HG03064 (cell line): ENCODE measurements around the gene MEX3C.

Experiments
- ATAC-seq: cut with Tn5 transposase; IDR thresholded peaks from one replicate; pipeline ENCODE4 v1.9.1; 2021; ENCODE audit warnings: low read depth; ENCODE audit not compliant: unreplicated experiment

Gene MEX3C

GRCh38 chr18:51157215-51157614 is 40.3 kb downstream of the MEX3C start:
- no peak for ATAC-seq

- ATAC-seq: no peak
Measured at GRCh38 chr18:51154431-51155063, 42.9 kb downstream of the MEX3C start.

DNA sequence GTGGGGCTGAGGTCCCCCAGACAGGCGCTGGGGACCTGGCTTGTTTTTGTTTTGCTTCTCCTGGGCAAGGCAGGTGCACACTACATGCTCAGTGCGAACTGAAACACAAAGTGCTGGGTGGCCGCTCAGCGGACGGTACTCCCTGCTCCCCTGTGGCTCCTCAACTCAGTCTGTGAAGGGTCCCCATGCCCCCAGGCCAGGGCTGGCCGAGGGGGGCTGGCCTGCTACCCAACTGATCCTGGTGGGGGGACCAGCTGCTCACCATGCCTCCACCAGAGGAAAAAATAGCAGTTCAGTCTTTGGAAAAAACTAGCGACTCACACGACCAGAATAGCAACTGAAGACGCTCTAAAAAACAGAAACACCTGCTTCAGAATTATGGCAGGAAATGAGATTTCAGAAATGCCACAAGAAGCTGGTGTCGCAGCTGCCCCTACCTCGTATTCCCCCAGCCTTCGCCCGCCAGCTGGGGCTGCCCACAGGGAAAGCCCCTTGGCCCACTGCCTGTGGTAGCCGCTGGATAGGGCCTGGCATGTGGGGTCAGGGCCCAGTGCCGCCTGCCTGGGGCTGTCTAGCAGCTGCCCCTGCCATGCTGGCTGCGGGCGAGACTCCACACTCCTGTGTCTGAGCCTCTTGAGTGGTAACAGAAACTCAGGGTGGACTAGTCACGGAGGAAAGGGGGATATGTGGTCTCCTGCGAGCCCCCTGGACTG is 43.7 kb downstream of the MEX3C start:
- peak; percentile 67 for ATAC-seq

- ATAC-seq: no peak
Measured at GRCh38 chr18:51151568-51152511, 45.6 kb downstream of the MEX3C start.

- ATAC-seq: no peak
Measured at GRCh38 chr18:51151185-51151567, 46.3 kb downstream of the MEX3C start.

DNA sequence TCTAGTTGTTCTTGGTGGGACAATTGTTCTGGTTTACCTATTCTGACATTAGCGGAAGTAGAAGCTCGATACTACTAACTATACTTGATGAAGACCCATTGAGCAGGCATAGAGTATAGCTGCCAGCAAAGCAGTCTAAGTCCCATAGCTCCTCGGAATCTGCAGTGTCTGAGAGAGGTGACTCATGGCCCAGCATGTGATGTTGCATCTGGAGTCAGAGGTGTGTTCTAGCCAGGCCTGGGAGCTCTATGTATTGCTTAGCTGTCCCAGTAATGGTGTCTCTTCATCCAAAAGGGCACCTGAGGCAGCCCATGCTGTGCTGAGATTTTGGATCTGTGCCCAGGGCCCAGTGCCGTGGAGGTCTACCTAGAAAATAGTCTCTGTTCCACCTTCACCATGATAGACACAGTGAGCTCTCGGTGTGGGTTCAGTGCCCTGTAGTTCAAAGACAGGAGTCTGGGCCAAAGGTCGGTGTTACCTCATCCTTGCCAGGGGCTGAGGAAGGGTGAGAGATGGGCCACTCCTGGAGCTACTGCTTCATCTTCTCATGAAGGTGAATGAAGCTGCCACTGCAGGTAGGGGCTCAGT is 47.3 kb downstream of the MEX3C start:
- no peak for ATAC-seq

- no peak for ATAC-seq
Measured at GRCh38 chr18:51149670-51150069, 47.8 kb downstream of the MEX3C start.

- no peak for ATAC-seq
Measured at GRCh38 chr18:51146909-51147308, 50.6 kb downstream of the MEX3C start.

DNA sequence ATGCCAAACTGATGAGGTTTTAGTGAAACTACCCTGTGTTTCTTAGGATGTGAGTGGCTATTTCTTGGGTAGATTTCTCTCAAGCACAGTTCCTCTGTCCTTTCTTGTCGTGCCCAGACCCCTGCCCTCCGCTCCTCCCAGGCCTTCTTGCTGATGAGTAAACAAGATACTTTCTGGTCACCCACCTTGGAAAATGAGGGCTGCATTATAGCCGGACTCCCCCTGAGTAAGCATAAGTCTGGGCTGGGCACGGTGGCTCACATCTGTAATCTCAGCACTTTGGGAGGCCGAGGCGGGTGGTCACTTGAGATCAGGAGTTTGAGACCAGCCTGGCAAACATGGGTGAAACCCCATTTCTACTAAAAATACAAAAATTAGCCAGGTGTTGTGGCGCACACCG is 58.5 kb downstream of the MEX3C start:
- ATAC-seq: no peak

DNA sequence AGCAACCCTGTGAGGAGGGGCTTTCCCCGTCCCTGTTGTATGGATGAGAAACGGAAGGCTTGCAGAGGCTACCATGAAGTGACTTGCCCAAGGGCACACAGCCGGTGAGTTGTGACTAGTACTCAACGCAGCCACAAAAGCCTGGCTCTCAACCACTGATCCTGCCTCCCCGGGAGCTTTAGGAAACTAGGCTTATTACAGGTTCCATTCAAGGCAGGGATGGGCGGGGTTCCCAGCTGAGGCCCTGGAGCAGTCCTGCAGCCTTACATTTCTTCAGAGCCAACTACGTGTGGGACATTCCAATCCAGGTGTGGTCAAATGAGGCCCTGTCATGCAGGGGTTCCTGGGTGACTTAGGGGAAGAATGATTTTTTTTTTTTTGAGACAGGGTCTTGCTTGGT is 59.6 kb downstream of the MEX3C start:
- ATAC-seq: no peak

GRCh38 chr18:51137026-51137729 is 60.3 kb downstream of the MEX3C start:
- no peak for ATAC-seq

- ATAC-seq: no peak
Measured at GRCh38 chr18:51135795-51136194, 61.7 kb downstream of the MEX3C start.

DNA sequence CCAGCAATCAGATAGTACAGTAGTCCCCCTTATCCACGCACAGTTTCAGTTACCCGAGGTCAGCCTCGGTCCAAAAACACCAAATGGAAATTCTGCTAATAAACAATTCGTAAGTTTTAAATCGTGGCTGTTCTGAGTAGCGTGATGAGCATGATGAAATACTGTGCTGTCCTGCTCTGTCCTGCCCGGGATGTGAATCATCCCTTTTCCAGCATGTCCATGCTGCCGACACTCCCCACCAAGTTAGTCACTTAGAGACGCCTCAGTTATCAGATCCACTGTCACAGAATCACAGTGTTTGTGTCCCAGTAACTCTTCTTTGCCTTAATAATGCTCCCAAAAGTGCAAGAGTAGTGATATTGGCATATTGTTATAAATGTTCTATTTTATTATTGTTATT is 62.1 kb downstream of the MEX3C start:
- ATAC-seq: no peak

DNA sequence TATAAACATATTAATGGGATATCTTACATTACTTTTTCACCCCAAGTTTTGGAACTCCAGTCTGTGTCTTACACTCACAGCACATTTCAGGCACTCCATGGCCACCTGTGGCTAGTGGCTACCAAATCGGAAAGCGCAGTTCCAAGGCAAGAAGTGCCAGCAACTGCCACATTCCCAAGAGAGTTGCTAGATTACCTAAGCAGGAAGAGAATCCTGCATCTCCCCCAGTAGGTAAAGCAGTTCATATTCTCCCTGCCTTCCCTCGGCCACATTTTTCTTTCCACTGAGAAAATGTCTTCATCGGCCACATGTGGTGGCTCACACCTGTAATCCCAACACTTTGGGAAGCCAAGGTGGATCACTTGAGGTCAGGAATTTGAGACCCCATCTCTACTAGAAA is 62.8 kb downstream of the MEX3C start:
- no peak for ATAC-seq

- ATAC-seq: no peak
Measured at GRCh38 chr18:51133580-51134160, 63.8 kb downstream of the MEX3C start.

DNA sequence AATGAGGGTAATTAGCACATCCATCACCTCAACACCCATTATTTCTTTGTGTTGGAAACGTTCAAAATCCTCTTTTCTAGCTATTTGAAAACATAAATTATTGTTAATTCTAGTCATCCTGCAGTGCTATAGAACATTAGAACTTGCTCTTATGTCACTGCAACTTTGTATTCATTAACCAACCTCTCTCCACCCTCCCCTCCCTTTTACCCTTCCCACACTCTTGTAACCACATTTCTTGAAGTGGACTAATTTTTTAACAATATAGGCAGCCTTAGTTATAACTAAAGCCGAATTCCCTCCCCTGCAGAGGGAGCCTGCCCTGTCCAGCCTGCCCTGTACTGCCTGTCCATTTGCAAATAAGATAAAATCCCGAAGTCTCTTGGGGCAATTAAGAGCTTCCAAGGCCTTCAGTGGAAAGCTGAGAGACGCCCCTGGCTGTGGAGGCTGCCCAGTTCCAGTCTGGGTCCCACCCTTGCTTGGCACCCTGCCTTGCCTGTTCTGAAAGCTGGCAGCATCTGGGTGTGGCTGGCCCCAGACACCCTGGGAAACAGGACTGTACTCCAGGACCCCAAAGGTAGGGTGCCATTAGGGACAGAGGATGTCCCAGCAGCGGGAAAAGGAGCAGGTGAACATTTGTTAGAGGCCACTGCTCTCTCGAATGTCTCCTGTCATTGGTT is 65.1 kb downstream of the MEX3C start:
- ATAC-seq: no peak

DNA sequence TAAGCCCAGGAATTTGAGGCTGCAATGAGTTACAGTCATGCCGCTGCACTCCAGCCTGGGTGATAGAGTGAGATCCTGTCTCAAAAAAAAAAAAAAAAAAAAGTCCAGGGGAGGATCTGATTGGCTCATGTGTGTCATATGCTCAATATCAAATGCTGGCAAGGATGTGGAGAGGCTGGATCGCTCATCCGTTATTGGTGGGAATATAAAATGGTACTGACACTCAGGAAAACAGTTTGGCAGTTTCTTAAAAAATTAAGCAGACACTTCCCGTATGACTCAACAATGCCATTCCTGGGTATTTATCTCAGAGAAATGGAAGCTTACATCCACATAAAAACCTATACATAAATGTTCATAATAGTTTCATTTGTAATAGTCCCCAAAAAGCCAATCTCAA is 68.9 kb downstream of the MEX3C start:
- ATAC-seq: no peak

GRCh38 chr18:51127664-51128063 is 69.8 kb downstream of the MEX3C start:
- no peak for ATAC-seq

DNA sequence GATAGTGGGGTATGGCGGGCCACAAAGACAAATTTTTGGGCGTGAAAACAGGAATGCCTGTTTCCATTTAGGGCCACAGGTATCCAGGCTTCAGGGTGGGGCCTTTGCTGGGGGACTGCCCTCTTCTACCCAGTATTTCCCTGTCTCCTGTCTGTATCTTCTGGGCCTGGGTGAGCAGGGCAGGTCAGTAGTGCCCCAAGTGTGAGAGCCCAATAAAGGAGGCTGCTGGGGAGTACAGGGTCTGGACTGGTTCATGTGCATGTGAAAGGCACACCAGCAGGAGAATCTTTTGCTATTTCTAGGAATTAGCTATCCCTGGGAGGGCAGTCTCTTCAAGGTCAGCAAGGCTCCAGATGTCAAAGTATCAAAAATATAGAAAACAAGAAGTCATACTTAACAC is 71.5 kb downstream of the MEX3C start:
- ATAC-seq: no peak
